ENCODE results near the gene IRAK2.

- TF ChIP-seq POLR2A (IDR thresholded peaks at IDR 0.05) = no peak
- TF ChIP-seq, protein P1, sequence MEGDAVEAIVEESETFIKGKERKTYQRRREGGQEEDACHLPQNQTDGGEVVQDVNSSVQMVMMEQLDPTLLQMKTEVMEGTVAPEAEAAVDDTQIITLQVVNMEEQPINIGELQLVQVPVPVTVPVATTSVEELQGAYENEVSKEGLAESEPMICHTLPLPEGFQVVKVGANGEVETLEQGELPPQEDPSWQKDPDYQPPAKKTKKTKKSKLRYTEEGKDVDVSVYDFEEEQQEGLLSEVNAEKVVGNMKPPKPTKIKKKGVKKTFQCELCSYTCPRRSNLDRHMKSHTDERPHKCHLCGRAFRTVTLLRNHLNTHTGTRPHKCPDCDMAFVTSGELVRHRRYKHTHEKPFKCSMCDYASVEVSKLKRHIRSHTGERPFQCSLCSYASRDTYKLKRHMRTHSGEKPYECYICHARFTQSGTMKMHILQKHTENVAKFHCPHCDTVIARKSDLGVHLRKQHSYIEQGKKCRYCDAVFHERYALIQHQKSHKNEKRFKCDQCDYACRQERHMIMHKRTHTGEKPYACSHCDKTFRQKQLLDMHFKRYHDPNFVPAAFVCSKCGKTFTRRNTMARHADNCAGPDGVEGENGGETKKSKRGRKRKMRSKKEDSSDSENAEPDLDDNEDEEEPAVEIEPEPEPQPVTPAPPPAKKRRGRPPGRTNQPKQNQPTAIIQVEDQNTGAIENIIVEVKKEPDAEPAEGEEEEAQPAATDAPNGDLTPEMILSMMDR (IDR thresholded peaks at IDR 0.05 in 8 of 11, conservative IDR thresholded peaks at IDR 0.05 in 3 of 11) = no peak
Measured at GRCh38 chr3:10268930-10269329, 104.2 kb downstream of the IRAK2 start.
